HepG2 (cell line): ENCODE data around the gene GLB1L3. TPM values are rescaled to one million over a fixed set of nuclear protein-coding genes. Genes with fewer than 3 reads are reported as not detected.

ENCODE experiments used
- CREM ChIP-seq, 2 experiments: sonication (generic) in 1 of 2; formaldehyde crosslinking in 1 of 2; IDR thresholded peaks; 2 replicates each; pipeline versions ENCODE4 v1.4.0 to v1.6.1; 2016 to 2020; ENCODE audit warnings: antibody characterized with exemption in 1 of 2, mild to moderate bottlenecking in 1 of 2, missing genetic modification reagents in 1 of 2
- ERF ChIP-seq: IDR thresholded peaks from 2 replicates; pipeline ENCODE4 v1.6.1; 2018; ENCODE audit warnings: missing biosample characterization, missing genetic modification reagents
- FOXA3 ChIP-seq: IDR thresholded peaks from 2 replicates; pipeline ENCODE4 v1.6.1; 2016; ENCODE audit warnings: missing genetic modification reagents, missing compliant biosample characterization
- GATAD2A ChIP-seq: IDR thresholded peaks from 2 replicates; pipeline ENCODE4 v1.6.1; 2016
- HOXA5 ChIP-seq: sonication (generic); formaldehyde crosslinking; IDR thresholded peaks from 2 replicates; pipeline ENCODE4 v1.4.0; 2020; ENCODE audit warnings: missing genetic modification reagents
- MIXL1 ChIP-seq: IDR thresholded peaks from 2 replicates; pipeline ENCODE4 v1.6.1; 2016
- PATZ1 ChIP-seq: sonication (generic); formaldehyde crosslinking; IDR thresholded peaks from 2 replicates; pipeline ENCODE4 v1.4.0; 2020; ENCODE audit warnings: missing genetic modification reagents
- POLR2AphosphoS2 ChIP-seq: IDR thresholded peaks from 2 replicates; pipeline ENCODE4 v1.6.1; 2011; ENCODE audit warnings: low read depth, low read length, improper control_type of control experiment
- RXRA ChIP-seq: sonication (generic); formaldehyde crosslinking; IDR thresholded peaks from 2 replicates; pipeline ENCODE4 v1.5.1; 2020; ENCODE audit warnings: missing genetic modification reagents
- SALL1 ChIP-seq: sonication (generic); formaldehyde crosslinking; IDR thresholded peaks from 2 replicates; pipeline ENCODE4 v1.8.0; 2022; ENCODE audit warnings: mild to moderate bottlenecking, missing genetic modification reagents
- SAP130 ChIP-seq: IDR thresholded peaks from 2 replicates; pipeline ENCODE4 v1.6.1; 2016; ENCODE audit warnings: low read depth
- SOX5 ChIP-seq: IDR thresholded peaks from 2 replicates; pipeline ENCODE4 v1.6.1; 2016; ENCODE audit warnings: borderline replicate concordance
- TBL1XR1 ChIP-seq: fragments of 150-350 bp; IDR thresholded peaks from 2 replicates; pipeline ENCODE4 v1.6.1; 2014; ENCODE audit warnings: borderline replicate concordance, low read length; ENCODE audit not compliant: partially characterized antibody
- TBX2 ChIP-seq: sonication (generic); formaldehyde crosslinking; IDR thresholded peaks from 2 replicates; pipeline ENCODE4 v1.5.0; 2020; ENCODE audit warnings: missing genetic modification reagents, mild to moderate bottlenecking, borderline replicate concordance
- TCF7 ChIP-seq: sonication (generic); IDR thresholded peaks from 2 replicates; pipeline ENCODE4 v1.6.1; 2016; ENCODE audit warnings: antibody characterized with exemption, low read depth
- ZNF614 ChIP-seq: IDR thresholded peaks from 2 replicates; pipeline ENCODE4 v1.6.1; 2018; ENCODE audit warnings: missing biosample characterization, missing genetic modification reagents, inconsistent platforms, borderline replicate concordance
- ZNF761 ChIP-seq: sonication (generic); formaldehyde crosslinking; conservative IDR thresholded peaks from 2 replicates; pipeline ENCODE4 v1.4.0; 2020; ENCODE audit warnings: mild to moderate bottlenecking, missing genetic modification reagents
- polyA plus RNA-seq, 8 experiments: library from polyadenylated mRNA; depleted of rRNA in 3 of 8; stranded (reverse) in 7 of 8; unstranded in 1 of 8; fragments of >200 nt; fragmentation: Illumina TruSeq in 4 of 8; extraction: Trizol in 4 of 8; gene quantifications; 2 replicates each; pipeline versions ENCODE4 v1.2.1 to v1.2.3, GENCODE V29; 2011 to 2016; ENCODE audit warnings: low read depth in 4 of 8, missing spikeins in 1 of 8, mixed read lengths in 1 of 8; ENCODE audit not compliant: insufficient read depth in 1 of 8
- total RNA-seq, 5 experiments: library from RNA; depleted of rRNA; stranded (reverse); fragments of >200 nt; fragmentation: Illumina TruSeq; extraction: Trizol; gene quantifications; 2 replicates each; pipeline ENCODE4 v1.2.3, GENCODE V29; 2016; ENCODE audit warnings: low read depth in 1 of 5
- TF ChIP-seq, protein P1 (sequence below): sonication (generic); formaldehyde crosslinking; conservative IDR thresholded peaks from 2 replicates; pipeline ENCODE4 v1.4.0; 2020; ENCODE audit warnings: mild to moderate bottlenecking, missing genetic modification reagents, moderate library complexity

Gene GLB1L3
- total and polyA plus RNA-seq, 2 of the 13 experiments (the other 11 are each of a cell fraction or from before 2014, with no cell fraction given) = not detected

DNA sequence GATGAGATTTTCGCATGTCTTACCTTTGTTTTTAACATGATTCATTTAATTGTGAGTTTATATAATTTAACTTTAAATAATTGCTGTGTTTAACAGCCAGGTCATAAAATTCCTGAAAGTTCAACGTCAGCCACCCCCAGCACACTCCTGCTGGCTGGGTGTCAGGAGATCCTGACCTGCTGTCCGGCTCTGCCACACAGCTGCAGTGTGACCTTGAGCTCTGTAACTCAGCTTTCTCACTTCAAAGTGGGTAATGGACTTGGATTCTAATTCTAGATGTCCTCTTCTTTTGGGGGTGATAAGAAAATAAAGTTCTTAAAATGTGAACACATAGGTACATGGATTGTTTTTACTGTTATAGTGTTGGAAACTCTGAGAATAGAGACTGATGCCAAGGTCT, 40.8 kb upstream of the GLB1L3 start (continued):
- TF ChIP-seq PATZ1 = 0 out of 2 replicates have a peak, but pooled peaks have one; percentile 19
- peak; percentile 27; the same call in 1 of the 2 replicates for TF ChIP-seq SALL1 (CRISPR knock-in tag)
- peak; percentile 69 for TF ChIP-seq SAP130 (CRISPR knock-in tag)
- TF ChIP-seq FOXA3 = peak; percentile 28; the same call in 1 of the 2 replicates
- no peak for TF ChIP-seq HOXA5 (CRISPR knock-in tag)
- TF ChIP-seq, protein P1, sequence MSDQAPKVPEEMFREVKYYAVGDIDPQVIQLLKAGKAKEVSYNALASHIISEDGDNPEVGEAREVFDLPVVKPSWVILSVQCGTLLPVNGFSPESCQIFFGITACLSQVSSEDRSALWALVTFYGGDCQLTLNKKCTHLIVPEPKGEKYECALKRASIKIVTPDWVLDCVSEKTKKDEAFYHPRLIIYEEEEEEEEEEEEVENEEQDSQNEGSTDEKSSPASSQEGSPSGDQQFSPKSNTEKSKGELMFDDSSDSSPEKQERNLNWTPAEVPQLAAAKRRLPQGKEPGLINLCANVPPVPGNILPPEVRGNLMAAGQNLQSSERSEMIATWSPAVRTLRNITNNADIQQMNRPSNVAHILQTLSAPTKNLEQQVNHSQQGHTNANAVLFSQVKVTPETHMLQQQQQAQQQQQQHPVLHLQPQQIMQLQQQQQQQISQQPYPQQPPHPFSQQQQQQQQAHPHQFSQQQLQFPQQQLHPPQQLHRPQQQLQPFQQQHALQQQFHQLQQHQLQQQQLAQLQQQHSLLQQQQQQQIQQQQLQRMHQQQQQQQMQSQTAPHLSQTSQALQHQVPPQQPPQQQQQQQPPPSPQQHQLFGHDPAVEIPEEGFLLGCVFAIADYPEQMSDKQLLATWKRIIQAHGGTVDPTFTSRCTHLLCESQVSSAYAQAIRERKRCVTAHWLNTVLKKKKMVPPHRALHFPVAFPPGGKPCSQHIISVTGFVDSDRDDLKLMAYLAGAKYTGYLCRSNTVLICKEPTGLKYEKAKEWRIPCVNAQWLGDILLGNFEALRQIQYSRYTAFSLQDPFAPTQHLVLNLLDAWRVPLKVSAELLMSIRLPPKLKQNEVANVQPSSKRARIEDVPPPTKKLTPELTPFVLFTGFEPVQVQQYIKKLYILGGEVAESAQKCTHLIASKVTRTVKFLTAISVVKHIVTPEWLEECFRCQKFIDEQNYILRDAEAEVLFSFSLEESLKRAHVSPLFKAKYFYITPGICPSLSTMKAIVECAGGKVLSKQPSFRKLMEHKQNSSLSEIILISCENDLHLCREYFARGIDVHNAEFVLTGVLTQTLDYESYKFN = peak; percentile 59; the same call in 1 of the 2 replicates
- no peak for TF ChIP-seq POLR2AphosphoS2
- peak; percentile 51; the same call in 1 of the 2 replicates for TF ChIP-seq TBX2 (CRISPR knock-in tag)
- 0 out of 2 replicates have a peak, but pooled peaks have one; percentile 23 for TF ChIP-seq ZNF614
- peak; percentile 57 for TF ChIP-seq TCF7
- peak; percentile 15; the same call in 1 of the 2 replicates for TF ChIP-seq SOX5 (CRISPR knock-in tag)
- peak; percentile 31; the same call in 1 of the 2 replicates for TF ChIP-seq RXRA
- TF ChIP-seq MIXL1 (CRISPR knock-in tag) = 0 out of 2 replicates have a peak, but pooled peaks have one; percentile 21
- peak; percentile 38; the same call in 1 of the 2 replicates for TF ChIP-seq GATAD2A (CRISPR knock-in tag)
- 0 out of 2 replicates have a peak, but pooled peaks have one; percentile 12 for TF ChIP-seq CREM (IDR thresholded peaks at IDR 0.05)
- no peak for TF ChIP-seq CREM (CRISPR knock-in tag; IDR thresholded peaks at IDR 0.05)
- TF ChIP-seq ERF (CRISPR knock-in tag) = 0 out of 2 replicates have a peak, but pooled peaks have one; percentile 20
- peak; percentile 82; the same call in 1 of the 2 replicates for TF ChIP-seq ZNF761 (CRISPR knock-in tag)
- TF ChIP-seq TBL1XR1 = peak; percentile 49
